CD4-positive, alpha-beta T cell treated with Interleukin-10 for 1 hour (primary cell): ENCODE data around the gene PTK7.
"Not testable (repeated sequence)": the region's sequence is repeated elsewhere in the genome, so short reads cannot be mapped to it uniquely, and the experiment has no call there.

Source experiments
- DNase-seq: peaks from one replicate; pipeline ENCODE4 v3.0.0-alpha.2; 2020

The PTK7 gene

DNA sequence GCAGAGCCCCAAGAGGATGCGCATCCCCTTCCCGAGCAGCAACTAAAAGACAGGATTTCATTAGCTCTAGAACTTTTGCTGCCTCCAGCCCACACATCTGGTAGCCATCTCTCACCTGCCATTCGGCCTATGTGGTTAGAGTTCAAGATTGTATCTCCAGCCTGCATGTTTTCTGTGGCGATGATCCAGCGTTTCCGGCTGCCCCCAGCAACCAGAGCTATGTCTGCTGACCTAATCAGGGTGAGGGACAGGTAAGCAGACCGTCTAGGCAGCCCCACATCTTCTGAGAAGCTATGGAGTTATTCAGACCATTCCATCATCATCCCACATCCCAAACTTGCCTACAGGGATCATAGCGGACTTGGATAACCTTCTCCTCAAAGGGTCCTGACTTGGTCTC, 20.1 kb upstream of the PTK7 start:
- DNase-seq: no peak

DNA sequence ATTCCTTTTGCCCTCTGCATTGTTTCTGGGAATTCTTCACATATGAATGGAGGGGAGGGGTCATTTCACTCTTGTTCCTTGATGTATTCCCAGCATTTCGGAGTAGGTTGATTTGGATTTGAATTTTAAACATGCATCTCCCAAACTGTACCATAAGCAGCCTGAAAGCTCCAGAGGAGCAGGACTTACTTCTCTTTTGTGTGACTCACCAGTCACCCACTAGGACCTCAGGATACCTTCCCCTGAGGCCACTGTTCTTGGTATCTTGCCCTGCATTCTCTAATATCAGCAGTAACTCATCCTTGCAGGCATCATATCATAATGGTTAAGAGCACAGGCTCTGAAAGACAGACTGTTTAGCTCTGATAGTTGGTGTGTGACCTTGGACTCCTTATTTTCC, 17.6 kb upstream of the PTK7 start:
- DNase-seq: no peak

DNA sequence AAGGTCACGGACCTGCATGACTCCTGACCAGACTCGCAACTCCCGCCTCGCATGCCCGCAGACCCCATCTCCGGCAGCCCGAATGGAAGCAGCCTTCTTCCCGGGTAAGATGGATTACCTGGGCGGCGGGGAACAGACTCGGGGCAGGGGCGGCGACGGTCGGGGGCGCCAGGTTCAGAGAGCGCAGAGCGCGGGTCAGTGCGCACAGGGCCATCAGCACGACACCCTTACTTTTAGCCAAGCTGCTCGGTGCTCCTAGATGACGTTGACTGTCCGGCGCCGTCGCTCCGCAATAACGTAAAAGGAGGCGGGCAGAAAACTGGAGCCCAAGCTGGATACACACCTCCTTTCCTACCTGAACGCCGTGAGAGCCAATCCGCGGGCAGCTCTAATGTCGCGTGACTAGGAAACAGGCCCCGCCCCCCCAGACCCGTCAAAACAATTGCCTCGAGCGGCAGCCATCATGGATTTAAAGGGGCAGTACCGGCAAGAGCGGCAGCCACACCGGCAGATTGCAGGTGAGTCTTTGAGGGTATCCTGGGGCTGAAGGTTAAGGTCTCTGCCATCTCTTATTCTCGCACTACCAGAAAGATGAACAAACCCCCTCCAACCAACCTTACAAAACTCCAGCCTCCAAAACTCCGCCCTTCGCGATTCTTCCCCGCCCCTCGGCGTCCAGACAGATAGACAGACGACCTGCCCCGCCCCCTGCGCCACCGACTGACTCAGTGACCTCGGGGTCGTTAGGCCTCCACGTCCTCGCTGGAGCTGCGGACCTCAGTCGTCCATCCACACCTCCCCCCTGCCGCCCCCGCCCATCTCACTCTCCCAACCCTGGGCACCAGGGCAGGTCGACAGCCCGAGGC, 16.7 kb upstream of the PTK7 start, which contains the start of the genes KLC4 and MRPL2:
KLC4 (plus strand) TSS at position 464 of the 866 bp plus-strand sequence. CDS start 1,705 bp downstream, outside the sequence.
MRPL2 (minus strand) TSS at position 267 of the 866 bp plus-strand sequence; CDS start at position 214, 53 bp downstream.
- peak; percentile 98 for DNase-seq

DNA sequence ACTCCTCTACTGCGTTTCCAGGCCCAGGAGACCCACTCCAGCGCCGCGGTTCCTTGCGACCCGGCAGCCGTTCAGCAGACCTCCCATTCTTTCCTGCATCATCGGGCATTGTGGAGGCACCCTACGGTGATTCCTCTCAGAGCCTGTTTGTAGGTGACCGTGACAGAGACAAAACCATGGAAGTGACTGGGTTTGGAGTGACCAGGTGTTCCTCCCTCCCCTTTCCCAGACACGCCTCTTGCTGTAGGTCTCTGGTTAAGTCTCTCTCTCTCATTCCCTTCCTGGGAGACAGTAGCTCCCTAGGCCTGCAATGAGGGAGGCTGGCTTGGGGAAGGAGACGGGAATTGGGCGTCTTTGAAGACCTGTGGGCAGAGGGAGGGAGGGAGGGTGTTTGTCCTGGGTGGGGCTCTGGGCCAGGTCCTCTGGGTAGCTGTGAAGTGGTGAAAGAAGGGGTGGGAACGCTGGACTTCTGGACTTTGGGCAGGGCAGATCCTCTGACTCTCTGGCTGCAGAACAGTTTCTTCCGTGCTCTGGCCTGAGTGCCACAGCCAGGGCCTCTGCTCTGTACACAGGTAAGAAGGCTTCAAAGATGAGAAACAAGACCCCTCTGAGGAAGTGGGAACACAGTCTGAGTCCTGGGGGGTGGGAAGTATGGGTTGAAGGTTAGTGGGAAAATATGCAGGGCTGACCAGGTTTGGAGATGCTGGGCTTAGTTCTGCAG, 15.9 kb upstream of the PTK7 start:
- no peak for DNase-seq

DNA sequence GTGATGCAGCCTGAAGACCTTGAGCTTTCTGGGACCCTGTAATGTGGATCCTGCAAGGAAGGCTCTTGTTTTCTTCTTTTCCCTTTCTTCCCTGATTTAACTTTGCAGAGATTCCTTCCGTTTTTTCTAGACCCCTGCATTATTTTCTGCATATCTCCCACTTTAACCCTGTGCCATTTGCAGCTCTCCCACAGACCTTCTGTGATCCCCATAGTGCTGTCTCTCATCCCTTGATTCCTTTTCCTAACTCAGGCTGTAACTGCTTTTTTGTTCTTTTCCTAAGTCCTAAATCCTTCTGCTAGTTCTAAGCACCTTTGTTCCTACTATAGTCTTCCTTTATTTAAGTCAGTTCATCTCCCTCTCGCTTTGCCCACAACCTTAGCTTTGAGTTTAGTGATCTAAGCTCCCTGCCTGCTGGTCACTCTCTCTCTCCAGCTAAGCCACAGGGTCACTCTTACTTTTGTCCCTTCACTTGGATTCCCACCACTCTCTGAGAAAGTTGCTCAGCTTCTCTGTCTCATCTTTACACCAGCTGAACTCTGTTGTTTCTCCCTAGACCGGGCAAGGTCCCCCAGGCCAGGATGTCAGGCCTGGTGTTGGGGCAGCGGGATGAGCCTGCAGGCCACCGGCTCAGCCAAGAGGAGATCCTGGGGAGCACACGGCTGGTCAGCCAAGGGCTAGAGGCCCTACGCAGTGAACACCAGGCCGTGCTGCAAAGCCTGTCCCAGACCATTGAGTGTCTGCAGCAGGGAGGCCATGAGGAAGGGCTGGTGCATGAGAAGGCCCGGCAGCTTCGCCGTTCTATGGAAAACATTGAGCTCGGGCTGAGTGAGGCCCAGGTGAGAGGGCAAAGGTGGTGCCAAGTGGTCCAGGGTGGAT, 15.1 kb upstream of the PTK7 start:
- DNase-seq: no peak

DNA sequence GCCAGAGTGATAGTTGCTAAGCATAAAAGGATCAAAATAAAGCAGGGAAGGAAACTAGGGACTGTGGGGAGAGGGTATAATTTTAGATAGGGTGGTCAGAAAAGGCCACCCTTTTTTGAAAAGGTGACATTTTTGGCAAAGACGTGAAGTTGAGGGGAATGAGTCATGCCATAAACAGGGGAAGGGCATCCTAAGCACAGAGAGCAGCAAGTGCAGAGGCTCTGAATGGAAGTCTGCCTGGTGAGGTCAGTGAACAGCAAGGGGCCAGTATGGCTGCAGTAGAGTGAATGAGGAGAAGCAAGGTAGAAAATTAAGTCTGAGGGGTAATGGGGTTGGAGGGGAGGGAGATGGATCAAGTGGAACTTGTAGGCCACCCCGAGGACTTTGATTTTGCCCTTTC, 14.3 kb upstream of the PTK7 start:
- no peak for DNase-seq

DNA sequence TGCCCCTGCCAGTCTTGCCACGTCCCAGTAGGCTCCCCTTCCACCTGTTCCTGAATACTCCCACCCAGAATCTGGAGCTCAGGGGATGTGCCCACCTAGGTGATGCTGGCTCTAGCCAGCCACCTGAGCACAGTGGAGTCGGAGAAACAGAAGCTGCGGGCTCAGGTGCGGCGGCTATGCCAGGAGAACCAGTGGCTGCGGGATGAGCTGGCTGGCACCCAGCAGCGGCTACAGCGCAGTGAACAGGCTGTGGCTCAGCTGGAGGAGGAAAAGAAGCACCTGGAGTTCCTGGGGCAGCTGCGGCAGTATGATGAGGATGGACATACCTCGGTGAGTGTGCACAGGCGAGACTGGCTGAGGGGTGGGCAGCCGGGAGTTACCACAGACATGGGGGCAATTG, 13.3 kb upstream of the PTK7 start:
- DNase-seq: no peak

DNA sequence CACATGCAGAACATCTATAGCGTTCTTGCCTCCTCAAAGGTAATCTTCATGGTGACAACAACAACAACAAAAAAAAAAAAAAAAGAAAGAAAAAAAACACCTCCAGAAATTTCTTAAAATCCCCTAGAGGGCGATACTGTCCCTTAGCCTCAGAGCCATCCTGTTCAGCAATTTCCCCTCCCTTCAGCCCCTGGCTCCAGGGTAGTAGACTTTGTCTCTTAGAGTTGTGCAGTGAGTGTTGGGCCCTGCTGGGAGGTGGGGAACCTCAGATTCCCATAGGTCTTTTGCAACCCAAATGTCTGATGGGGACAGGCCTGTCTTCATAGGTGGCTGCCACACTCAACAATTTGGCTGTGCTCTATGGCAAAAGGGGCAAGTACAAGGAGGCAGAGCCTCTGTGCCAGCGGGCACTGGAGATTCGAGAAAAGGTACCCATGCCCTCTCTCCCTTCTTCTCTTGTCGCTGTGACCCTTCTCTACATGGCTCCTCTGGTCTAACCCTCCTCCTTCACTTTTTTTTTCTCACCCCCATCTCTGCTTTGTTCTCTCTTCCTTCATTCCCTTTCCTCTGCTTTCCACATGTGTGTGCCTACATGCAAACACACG, 6.0 kb upstream of the PTK7 start:
- peak; percentile 39 for DNase-seq

DNA sequence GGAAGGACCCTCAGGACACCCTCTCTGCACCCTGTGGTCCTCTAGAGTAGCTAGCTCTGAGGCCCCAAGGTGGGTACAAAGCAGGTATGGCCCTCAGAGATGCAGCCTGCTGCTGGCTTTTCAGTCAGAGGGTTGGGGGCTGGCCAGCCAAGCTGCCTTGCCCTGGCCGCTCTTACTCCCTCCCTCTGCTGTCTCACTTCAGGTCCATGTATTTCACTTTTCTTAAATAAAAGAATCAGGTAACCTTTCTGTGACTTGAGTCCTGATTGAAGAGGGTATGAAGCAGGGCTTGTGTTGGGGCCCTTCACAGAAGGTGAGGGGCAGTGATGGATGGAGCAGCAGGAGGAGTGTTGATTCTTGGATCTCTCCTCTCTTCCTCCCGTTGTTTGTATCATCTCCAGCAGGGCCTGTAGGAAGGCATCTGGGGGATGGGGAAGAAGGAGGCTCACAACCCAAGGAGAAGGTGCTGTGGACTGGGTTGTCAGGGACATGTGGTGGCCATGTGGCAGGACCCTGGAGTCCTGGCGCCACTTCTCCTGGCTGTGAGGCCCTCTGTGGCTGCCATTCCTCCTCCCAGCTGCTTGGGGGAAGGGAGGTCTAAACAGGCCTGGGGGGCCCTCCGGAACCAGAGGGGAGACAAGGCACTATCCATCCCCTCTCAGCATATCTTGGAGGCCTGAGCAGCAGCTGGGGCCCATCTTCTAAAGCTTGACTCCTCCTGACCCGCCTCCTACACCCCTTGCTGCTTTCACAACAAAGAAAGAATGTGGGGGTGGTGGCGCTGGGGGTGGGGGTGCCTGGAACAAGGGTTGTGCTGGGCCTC, 1.1 kb upstream of the PTK7 start:
- DNase-seq: no peak

DNA sequence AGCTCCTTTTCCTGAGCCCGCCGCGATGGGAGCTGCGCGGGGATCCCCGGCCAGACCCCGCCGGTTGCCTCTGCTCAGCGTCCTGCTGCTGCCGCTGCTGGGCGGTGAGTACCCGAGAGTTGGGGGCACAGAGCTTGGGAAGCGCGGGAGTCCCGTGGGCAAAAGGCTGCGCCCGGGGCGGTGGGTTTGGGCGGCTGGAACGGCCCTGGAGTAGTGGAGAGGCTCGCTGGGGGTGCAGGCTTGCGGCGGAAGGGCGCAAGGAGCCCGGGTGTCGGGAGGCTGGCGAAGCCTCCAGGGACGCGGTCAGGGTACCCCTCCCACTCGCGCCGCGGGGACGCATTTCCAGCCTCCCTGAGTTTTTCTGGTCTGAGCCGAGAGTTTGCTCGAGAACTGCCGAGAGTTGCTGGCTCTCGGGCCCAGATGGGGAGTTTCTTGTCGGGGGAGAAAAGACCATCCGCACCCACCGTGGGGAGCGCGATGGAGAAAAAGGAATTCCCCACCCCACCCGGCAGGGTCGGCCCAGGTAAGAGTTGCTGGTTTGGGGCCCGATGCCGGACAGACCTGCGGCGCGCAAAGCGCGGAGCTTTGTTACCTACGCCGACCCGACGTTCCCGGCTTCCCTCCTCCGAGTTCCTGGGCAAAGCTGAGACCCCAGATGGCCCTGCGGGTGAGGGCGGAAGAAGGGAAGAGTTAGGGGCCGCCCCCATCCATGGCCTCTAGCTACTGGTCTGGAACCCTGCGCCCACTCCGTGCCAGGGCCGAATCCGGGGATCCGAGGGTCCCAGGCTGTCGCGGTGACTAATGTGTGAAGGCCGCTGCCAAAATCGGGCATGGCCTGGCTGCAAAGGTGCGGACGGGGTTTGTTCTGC, 584 bp downstream of the PTK7 start:
- DNase-seq: no peak

DNA sequence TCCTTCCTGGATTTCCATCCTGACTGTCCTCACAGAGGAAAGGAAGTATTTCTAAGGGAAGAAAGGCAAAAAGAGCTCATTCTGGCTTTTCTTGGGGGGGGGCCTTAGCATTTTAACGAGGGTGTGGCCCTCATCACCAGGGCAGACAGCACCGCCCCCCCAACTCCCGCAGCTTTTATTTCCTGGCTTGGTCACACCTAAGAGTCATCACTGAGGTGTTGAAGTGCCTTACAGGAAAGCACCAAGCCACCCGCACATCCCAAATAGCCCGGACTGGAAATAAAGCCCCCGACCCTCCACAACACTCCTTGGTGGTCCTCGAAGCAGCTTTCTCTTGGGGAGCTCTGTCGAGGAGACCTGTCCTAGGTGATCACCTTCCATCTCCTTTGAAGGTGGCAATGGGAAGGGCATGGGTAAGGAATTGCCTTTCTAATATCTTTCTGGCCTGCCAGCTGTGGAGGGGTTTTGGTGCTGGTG, 1.3 kb downstream of the PTK7 start:
- DNase-seq: no peak

DNA sequence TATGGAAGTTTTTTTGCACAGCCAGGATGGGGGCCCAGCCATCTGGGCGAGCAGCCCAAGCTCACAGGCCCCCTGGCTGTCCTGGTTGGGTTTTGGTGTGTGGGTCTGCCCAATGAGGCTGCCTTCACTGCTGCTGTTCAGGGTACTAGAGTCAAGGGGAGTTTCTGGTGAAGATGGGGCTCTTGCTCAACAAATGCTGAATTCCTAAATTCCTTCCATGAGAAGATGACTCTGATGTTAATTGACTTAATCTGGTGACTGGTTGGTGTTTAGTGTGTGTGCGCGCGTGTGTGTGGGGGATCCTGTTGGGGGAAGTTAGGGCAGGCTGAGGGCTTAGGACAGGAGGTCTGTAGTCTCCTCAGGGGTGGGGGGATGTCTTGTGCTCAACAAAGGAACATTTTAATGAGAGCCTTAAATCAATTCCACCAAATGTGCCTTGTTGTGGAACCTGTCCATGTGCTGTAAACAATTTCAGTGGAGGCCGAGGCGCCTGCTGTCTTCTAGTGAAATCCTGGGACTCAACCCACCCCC, 1.9 kb downstream of the PTK7 start:
- no peak for DNase-seq

DNA sequence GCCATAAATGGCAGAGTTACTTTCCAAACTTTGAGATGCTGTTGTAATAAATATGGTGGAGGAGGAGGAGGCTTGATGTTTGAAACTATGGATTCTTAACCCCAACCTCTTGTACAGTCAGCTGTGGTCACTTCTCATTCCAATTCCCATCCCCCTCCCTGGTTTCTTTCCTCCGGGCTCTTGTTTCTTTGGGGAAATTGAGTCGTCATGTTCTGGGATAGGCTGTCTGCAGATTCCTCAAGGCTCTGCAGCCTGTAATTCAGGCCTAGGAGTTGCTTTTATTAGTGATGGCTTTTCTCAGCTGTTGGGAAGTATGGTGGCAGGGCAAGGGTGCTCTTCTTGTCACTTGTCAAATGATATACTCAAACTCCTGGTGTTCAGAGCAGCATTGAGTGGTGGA, 2.6 kb downstream of the PTK7 start:
- no peak for DNase-seq

DNA sequence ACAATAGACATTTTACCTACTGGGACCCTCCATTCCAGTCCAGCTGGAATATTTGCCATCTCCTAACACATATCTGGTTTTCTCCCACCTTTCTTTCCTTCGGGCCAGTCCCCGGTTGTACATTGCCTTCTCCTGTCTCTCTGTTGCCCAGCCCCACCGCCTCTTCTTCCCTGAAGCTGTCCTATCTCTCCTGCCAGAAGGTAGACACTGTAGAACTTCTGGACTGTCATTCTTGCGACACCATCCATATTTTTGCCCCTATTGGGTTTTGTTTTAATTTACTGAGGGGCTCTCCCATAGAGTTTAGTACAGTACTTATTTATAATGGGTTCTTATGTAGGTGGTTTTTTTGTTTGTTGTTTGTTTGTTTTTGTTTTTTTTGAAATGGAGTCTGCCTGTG, 4.9 kb downstream of the PTK7 start:
- no peak for DNase-seq

DNA sequence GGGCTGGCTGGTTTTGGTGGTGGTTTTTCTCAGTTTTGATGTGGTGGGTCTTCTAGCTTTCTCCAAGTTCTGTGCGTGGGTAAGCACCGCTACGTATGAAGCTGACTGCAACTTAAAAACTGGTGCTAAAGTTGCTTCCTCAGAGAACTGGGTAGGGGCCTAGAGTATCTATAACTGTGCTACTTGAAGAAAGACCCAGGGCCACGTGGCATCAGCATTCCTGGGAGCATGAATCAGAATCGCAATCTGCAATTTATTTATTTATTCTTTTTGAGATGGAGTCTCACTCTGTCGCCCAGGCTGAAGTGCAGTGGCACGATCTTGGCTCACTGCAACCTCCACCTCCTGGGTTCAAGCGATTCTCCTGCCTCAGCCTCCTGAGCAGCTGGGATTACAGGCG, 5.8 kb downstream of the PTK7 start:
- not testable (repeated sequence) for DNase-seq

DNA sequence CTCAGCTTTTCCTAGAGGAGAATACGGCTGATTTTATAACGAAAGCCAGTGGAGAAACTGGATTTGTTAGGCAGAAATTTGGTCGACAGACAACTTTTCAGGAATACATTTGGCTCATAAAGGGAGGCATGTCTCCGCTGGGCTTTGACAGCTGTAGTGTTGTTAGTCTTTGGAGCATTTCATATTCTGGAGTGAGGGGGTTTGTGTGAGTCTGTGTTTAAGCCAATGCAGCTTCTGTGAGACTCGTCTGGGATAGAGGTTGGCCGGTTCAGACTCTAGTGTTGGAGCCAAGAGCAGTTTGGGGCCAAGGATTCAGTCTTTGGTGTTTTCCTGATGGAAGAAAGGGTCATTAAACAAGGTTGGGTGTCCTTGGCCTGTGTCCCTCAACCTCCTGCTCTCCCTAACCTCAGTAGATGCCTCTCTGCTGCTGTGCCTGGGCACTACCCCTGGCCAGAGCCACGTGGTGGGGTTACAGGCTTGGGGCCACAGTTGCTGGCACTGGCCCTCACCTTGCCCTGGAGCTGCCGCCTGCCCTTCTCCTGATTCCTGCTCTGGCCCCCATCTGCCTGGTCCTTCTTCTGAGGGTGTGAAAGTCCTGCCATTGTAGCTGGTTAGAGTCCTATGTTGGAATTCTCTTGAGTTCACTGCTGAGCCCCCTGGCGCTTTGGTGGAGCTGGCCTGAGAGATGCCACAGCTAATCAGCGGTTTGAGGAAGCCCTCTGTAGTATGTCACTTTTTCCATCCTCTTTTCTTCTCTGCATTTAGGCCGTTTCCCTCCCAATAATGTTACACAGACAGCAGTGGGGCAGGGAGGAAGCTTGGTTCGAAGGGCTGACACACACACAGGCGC, 6.9 kb downstream of the PTK7 start:
- no peak for DNase-seq

DNA sequence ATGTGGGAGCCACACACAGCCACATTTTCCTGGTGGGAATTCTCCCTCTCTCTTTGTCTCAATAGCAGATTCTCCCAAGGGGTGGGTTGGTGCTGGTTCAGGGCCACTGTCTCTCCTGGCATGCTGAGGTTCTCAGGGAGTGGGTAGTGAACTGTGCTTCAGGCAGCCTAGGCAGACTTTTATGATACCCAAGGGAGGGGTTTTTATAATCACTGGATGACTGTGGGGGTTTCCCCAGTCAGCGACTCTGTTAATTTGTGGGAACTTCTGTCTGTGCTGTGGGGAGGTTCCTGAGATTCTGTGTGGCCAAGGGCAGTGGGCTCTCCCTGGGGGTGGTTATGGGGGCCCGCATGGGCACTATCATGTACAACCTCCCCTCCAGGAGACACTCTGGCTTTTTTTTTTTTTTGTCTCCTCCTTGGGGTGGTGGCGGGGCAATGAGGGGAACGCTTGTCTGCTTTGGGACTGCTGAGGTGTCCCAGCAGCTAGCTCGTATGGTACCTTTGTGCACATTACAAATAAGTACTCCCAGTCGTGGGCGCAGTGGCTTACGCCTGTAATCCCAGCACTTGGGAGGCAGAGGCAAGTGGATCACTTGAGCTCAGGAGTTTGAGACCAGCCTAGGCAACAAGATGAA, 10.0 kb downstream of the PTK7 start:
- no peak for DNase-seq

DNA sequence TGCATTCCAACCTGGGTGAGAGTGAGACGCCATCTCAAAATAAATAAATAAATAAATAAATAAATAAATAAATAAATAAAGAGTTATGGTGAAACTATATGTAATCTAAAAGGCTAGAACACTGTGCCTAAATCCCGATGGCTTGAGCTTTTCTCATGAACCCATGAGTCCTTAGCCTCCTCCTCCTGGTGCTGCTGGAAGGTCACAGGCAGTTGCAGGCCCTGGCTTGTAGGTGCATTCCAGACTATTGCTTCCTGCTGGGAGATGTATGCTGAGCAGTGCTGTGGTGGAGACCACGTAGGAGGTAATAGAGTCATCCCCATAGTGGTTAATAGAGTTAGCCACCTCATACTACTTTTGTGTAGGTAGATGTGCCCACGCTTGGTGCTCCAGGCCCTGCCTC, 12.5 kb downstream of the PTK7 start:
- DNase-seq: no peak

DNA sequence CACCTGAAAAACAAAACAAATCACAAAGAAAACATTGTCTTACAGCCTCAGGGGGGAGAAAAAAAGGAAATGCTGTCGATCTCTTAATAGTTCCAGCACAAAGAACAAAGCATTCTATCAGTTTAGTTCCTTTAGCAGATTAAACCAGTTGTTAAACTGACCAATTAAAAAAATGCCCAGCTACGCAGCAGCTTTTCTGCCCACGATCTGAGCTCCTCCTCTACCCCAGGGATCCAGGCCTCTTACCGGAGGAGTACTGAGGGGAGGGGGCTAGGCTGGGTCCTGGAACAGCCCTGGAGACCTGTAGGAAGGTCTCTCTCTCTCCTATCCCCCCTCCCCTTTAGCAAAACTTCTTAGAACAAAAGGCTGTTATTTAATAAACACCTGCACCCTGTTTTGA, 13.4 kb downstream of the PTK7 start:
- DNase-seq: no peak
